ENCODE results near the gene SGSM1.

Gene SGSM1, protein sequence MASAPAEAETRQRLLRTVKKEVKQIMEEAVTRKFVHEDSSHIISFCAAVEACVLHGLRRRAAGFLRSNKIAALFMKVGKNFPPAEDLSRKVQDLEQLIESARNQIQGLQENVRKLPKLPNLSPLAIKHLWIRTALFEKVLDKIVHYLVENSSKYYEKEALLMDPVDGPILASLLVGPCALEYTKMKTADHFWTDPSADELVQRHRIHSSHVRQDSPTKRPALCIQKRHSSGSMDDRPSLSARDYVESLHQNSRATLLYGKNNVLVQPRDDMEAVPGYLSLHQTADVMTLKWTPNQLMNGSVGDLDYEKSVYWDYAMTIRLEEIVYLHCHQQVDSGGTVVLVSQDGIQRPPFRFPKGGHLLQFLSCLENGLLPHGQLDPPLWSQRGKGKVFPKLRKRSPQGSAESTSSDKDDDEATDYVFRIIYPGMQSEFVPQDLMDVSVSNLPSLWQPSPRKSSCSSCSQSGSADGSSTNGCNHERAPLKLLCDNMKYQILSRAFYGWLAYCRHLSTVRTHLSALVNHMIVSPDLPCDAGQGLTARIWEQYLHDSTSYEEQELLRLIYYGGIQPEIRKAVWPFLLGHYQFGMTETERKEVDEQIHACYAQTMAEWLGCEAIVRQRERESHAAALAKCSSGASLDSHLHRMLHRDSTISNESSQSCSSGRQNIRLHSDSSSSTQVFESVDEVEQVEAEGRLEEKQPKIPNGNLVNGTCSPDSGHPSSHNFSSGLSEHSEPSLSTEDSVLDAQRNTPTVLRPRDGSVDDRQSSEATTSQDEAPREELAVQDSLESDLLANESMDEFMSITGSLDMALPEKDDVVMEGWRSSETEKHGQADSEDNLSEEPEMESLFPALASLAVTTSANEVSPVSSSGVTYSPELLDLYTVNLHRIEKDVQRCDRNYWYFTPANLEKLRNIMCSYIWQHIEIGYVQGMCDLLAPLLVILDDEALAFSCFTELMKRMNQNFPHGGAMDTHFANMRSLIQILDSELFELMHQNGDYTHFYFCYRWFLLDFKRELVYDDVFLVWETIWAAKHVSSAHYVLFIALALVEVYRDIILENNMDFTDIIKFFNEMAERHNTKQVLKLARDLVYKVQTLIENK

DNA sequence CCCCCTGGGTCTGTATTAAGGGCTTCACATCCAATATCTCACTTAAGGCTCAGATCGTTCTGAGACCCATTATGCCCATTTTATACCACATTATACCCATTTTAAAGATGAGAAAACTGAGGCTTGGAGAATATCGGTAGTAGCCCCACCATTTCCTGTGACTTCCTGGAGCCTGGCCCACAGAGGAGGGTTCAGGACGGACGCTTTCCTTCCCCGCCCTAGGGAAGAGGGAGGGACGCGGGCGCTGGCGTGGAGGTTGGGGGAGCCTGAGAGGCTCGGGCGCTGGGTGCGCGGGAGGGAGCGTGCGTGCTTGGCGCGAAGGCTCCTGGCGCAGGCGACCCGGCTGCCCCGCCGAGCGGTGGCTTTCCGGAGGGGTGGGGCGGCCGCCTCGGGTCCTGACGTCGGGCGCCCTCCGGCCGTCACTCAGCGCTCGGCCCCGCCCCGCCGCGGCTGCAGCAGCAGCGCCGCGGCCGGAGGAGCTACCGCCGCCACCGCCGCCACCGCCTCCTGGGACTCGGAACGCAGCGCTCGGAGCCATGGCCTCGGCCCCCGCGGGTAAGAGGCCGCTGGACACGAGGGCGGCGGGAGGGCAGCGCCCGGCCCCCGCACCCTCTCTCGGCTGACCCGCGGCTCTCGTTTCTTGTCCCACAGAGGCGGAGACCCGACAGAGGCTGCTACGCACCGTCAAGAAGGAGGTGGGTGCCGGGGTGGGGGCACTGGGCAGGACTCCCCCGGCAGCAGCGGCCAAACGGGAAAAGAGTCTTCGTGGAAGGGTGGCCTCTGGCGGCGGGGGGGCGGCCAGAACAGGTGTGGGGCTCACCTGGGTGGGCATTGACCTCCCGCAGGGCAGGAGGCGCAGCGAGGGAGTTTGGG, at the start of gene SGSM1:
Gene SGSM1, plus strand, starts transcription at position 422 of the 873 bp plus-strand sequence. Its CDS starts 115 bp downstream, at position 537.
- peak; percentile 58 for DNase-seq

DNA sequence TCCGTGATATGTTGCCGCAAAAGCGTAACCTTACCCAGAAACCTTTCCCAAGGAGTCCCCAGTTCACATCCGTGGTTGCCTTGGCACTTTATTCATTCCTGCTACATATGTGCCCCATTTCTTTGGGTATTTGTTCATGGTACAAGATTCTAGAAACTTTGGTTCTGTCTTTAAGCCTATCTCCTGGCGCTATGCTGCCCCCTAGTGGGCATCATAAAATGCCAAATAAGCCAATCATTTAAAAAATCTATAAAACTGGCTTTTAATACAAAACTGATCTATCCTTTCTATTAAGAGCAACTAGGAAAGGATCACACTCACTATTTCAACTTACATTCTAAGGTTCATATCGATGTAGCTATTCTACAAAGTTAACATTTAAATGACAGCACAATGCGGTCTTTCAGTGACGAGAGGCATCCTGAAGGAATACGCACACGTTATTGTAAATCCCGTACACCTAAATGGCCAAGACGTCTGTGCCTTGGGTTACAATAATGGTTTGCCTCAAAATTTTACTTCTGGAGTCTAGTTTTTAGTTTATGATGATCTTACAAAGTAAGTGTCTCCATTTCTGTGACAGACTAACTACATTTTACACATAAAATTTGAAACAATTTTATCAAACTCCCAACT, 47.7 kb upstream of the SGSM1 start:
- peak; percentile 9 for DNase-seq

DNA sequence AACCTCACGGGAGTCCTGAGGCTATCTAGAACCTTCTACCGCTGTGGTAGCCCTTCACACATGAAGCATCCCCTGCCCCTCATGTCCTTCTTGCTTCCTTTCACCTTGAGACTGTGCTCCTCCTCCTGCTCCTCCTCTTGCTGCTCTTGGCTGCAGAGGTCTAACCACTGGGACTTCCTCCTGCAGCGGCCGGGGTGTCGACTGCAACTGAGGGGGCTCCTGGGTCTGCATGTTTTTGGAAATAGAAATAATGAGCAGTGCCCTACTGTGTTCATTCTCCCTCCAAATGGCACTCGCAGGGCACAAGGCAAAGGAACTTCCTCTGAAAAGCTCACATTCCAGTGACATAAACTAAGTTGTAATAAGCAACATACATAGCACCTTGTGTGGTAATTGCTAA, 46.2 kb upstream of the SGSM1 start:
- no peak for DNase-seq

DNA sequence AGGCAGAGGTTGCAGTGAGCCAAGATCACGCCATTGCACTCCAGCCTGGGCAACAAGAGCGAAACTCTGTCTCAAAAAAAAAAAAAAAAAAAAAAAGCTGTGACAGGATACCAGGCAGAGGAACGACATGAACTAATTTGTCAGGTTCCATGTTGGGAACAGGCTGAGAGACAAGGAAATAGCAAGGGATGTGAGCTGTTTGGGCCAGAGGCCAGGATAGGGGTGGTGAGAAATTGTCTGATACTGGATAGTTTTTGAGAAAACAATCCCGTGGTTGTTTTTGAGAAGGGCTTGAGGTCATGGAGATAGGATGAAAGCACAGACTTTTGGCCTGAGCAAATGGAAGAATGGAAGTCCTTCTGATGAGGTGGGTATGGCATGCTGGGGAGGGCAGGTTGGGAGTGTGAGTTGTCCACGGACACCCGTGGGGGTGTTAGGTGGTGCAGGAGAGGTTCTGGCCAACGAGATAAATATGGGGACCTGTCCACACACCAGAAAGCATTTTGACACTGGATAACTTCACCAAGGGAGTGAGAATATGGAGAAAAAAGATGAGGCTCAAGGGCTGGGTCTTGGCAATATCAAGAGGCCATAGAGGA, 45.2 kb upstream of the SGSM1 start:
- DNase-seq: no peak

DNA sequence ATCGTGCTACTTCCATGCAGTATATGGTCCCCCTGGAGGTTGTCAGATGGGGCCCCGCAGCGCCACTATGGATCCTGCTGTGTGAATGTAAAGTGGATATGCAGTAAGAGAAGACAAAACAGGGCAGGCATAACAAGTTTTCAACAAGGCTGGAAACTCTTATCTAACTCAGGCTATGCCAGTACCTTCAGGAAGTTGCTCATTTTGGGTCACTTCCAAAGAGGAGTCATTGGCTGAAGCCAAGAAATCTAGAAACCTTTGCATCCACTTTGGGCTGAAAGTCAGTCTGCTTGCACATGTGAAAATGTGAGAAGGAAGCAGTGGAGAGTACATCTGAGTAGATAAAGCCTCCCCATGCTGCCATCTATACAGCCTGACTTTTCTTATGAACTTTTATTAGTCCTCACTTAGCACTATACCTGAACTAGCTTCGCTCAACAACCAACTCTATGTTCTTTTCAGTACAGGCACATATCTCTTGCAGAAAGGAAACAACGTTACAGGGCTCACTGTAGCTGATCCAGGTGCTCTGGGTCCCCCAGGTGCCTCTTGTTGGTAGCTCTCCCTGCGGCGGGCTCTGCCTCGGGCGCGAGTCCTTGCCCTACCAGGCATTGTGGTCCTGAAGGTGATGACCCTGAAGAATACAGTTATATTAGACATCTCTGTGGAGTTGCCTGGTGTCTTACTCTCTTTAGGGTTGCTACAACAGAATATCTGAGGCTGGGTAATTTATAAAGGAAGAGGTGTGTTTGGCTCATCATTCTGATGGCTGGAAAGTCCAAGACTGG, 43.9 kb upstream of the SGSM1 start:
- DNase-seq: no peak

DNA sequence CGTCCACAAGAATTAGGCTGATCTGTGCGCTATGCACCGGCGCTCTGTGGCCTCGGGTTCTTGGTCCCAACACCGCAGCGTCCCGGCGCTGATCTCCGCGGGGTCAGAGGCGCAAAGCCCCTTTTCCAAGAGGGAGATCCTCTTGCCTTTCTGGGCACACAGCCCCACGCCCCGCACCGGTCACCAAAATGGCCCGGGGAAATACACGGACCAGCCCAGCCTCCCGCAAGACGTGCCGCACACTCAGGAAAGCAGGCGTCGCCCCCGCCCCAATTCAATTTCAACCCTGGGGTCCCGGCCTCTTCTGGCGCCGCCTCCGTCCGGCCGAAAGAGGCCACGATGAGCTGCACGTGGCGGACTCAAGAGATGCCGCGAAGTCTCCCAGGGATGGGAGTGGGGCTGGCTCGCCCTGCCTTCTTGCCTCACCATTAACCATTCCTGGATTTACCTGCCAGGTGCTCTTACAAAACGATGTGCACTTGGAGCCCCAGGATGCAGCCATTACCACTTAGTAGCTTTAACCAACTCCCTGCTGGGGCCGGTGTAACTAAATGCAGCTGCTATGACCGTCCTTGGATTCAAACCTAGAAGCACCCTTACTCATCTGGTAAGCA, 42.0 kb upstream of the SGSM1 start:
- no peak for DNase-seq

DNA sequence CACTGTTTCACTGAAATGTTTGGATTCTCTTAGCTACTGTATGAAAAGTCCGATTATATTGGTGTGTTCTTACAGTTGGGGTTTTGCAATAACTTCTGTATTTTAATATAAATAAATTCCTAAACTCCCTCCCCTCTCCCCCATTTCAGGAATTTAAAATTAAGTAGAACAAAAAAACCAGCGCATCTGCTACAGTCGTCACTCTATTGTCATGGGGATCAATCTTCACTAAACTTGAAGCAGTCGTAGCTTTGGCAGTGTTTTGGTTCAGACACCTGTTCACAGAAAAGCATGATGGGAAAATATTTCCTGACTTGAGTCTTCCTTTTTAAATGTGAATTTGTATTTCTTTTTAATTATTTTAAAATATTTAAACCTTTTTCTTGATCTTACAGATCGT, 40.8 kb upstream of the SGSM1 start:
- DNase-seq: no peak

DNA sequence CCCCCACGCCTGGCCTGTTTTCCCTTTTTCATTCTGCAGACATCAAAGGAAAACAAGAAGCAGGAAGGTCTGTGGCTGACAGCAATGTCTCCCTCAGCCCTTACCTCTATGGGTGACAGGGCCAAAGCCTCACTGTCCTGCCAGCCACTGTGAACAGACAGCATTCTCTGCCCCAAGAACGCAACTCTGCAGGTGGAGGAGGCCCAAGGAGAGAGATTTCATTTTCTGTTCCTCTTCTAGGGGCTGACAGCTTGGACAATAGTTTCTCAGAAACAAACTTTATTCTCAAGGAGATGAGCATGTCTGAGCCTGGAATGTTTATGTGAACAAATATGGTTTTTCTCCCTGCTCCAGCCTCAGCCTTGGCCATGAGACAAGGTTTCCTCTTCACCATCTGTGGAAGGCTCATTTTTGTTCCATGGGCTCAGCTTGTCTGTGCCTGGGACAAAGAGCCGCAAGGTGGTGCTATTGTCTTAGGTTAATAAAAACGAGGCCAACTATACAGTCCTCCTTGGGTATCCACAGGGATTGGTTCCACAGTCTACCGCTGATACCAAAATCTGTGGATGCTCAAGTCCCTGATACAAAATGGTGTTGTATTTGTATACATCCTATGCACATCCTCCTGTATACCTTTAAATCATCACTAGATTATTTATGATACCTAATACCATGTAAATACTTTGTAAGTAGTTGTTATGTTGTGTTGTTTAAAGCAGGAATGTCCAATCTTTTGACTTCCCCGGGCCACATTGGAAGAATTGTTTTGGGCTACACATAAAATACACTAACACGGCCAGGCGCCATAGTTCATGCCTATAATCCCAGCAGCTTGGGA, 37.3 kb upstream of the SGSM1 start:
- no peak for DNase-seq

DNA sequence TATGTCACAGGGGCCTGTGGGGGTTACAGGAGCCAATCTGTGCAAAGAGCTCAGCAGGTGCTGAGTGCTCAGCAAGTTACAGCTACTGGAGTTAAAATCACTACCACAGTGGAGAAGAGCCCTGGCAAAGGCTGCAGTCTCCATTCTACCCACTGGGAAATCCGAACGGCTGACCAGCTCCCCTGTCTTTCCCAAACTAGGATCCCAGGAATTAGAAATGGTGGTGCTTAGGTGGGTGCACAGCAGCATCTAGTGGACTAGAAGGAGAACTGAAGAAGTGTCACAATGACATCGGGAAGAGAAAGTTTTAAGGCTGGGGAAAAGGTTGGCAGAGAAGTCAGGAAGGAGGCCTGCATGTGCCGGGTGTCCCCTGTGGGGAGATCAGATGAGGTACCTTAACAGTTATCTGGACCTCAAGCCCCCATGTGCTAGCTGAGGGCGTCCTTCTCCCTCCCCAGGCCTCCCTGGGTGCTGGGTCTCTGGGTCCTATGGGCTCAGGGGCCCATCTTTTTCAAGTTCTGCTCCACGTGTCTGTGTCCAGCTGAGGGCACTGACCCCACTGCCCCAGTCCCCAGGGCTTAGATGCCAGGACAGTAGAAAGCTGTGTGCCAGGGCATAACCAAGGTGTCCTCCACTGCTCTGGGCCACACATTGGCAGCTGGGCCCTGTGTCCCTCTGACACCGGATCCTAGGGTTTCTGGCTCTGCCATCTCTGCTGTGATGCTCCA, 33.4 kb upstream of the SGSM1 start:
- DNase-seq: no peak

DNA sequence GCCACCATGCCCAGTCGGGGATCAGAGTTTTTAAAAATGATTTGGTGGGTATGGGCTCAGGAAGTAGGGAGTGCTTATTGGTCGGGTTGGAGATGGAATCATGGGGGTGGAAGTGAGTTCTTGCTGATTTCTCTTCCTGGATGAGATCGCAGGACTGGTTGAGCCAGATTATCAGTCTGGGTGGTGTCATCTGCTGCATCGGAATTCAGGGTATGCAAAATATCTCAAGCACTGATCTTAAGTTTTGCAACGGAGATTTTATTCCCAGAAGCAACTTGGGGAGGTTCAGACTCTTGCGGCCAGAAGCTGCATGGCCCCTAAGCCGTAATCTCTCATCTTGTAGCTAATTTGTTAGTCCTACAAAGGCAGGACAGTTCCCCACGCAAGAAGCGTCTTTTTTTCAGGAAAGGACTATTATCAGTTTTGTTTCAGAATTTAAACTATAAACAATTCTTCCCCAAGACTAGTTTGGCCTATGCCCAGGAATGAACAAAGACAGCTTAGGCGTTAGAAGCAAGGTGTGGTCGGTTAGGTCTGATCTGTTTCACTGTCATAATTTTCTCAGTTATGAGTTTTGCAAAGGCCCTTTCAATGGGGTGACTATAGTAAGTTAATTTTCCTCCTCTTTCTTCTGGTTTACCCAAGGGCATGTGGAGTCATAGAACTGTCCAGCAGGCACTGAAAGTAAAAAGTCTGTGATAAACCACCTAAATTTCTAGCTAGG, 30.1 kb upstream of the SGSM1 start:
- no peak for DNase-seq

DNA sequence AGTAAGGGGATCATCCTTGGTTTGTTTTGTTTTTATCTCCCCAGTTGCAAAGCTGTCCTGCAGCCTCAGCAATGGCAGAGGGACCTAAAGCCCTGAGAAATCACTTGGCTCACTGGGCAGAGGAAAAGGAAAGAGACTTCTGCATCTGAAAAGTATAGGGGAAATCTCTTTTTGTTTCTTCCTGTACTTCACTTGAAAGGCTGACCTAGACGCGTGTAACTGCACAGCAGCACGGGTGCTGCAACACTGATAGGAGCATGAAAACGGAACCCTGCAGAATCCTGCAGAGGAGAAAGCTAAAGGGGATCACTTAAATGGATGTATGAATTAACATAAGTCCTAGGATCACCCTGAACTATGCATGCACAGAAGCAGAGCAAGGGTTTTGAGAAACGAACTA, 29.5 kb upstream of the SGSM1 start:
- no peak for DNase-seq

DNA sequence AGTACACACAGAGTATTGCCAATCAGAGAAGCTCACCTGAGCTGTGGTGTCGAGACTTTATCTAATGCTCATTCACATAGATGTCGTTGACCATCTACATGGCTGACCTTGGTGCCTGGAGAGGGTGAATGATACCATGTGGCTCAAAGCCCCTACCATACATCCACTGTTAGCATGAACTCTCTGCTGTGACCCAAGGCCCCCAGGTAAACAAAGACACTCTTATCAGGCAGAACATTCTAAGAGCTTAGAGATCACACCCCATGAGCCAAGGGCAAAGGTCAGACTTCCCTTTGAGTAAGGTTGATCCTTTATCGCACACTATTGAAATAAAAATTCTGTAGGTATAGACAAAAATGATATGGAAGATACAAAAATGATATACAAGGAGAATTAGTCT, 16.5 kb upstream of the SGSM1 start:
- no peak for DNase-seq

DNA sequence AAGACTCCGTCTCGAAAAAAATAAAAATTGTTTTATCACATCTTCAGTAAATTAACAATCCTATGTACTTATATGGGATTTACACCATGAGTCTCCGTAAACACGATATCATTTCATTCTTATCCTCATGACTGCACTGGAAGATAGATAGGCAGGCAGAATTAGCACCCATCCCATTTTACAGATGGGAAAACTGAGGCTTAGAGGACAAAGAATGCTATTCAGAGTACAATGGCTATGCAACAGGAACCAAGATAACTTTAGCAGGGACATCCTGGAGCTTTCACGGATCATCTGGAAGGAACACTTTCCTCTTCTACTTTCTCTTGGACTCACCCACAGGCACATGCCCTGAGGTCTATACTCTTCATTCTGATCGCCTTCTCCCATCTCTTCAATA, 14.6 kb upstream of the SGSM1 start:
- no peak for DNase-seq

DNA sequence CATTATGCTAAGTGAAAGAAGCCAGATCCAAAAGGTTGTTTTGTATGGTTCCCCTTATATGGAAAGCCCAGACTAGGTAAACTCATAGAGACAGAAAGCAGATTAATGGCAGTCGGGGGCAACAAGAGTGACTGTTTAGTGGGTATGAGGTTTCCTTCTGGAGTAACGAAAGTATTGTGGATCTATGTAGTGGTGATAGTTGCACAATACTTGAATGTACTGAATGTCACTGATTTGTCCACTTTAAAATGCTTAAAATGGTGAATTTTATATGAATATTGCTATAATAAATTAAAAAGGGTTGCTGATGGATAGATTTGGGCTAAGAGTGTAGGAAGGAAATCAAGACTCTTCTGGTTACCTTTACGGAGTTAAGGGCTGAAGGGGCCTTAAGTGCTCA, 10.0 kb upstream of the SGSM1 start:
- DNase-seq: no peak

DNA sequence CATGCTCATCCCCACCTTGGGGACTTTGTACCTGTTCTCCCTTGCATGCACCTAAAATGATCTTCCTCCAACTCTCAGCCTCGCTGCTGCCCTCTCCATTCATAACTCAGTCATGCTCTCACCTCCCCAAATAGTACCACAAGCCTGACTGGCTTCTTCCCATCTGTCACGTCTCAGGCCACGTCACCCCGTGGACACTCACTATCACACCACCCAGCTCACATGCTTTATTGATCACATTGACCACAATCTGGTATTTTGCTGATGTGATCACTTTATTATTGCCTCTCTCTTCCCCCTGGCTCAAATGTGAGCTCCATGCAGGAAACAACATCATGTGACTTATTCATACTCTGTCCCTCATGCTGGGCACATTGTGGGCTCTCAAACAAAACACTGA, 9.2 kb upstream of the SGSM1 start:
- no peak for DNase-seq

DNA sequence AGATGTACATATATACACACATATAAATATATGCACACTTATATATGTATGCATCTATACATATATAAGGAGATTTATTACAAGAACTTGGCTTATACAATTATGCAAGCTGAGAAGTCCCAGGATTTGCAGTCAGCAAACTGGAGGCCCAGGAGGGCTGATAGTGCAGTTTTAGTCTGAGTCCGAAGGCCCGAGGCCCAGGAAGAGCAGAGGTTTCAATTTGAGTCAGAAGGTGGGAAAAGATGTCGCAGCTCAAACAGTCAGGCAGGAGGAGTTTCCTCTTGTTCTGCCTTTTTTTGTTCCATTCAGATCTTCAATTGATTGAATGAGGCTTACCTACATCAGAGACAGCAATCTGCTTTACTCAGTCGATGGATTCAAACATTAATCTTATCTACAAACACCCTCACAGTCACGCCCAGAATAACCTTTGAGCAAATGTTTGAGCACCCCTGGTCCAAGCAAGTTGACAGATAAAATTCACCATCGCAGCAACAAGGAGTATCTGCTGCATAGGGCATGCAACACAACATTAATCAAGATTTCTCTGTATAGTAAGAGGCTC, 4.0 kb upstream of the SGSM1 start:
- DNase-seq: no peak

DNA sequence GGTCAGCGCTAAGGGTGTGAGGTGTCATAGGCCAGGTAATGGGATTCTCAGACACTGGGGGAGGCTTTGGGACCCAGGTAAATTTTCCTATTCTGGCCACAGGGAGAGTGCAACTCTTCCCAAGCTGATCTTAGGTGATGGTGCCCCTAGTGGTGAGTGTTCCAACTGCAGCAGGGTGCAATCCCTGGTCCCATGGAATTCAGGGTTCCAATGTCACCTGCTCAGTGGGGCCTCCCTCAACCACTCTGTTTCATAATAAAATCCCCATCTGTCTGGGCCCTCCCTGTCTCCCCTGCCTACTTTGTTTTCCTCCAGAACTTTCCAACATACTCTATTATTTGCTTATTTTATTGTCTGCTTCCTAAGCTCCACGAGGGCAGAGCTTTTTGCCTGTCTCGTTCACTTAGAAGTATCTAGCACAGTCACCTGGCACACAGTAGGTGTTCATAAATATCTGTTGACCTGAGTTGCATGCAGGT, 2.9 kb upstream of the SGSM1 start:
- peak; percentile 12 for DNase-seq

DNA sequence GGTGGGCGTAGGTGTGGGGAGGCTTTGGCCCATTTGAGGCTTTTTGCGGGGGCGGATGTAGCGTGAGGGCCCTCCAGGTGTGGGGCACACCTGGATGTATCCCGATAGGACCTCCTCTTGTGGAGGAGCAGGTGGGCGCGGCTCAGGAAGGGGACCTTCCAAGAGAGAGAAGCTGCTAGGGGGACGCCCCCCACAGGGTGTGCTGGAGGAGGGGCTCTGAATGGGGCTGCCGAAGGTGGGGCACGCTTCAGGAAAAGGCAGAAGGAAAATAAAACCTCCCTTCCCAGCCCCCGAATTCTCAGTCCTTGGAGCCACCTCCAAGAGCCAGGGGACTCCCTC, 621 bp downstream of the SGSM1 start:
- DNase-seq: no peak
